Activated T-helper 2 cell treated with anti-CD3 and anti-CD28 coated beads, Interferon-gamma antibody, Interleukin-2, Interleukin-4, amounts not matched to agents 10 μg/mL and 5 μg/mL and 100 μg/mL, durations not matched to agents 14 hours and 24 hours and 36 hours (primary cell): ENCODE results near the gene NOL7. TPM values are rescaled to one million over a fixed set of nuclear protein-coding genes. Genes with fewer than 3 reads are reported as not detected.

Source experiments
- DNase-seq: peaks from one replicate; pipeline ENCODE4 v3.0.0; 2021; ENCODE audit warnings: low spot score
- H3K27ac Mint-ChIP-seq: one replicate; pipeline ENCODE4 v1.8.0; 2021; ENCODE audit warnings: mixed read lengths
- H3K27me3 Mint-ChIP-seq: one replicate; pipeline ENCODE4 v1.8.0; 2021; ENCODE audit warnings: low read depth, mixed read lengths
- H3K36me3 Mint-ChIP-seq: one replicate; pipeline ENCODE4 v1.8.0; 2021; ENCODE audit warnings: low read depth, mixed read lengths
- H3K4me1 Mint-ChIP-seq: one replicate; pipeline ENCODE4 v1.8.0; 2021; ENCODE audit warnings: low read depth, mixed read lengths
- H3K4me3 Mint-ChIP-seq: one replicate; pipeline ENCODE4 v1.8.0; 2021; ENCODE audit warnings: low read depth, mild to moderate bottlenecking, moderate library complexity, mixed read lengths
- H3K9me3 Mint-ChIP-seq: one replicate; pipeline ENCODE4 v1.8.0; 2021; ENCODE audit warnings: mixed read lengths
- intact Hi-C: fragments of 100-400 bp; cut with micrococcal nuclease; formaldehyde crosslinking; loops from one replicate; pipeline ENCODE4 v1.15.1; 2023
- total RNA-seq: library from RNA; stranded (reverse); gene quantifications from 2 replicates; pipeline ENCODE4 v1.2.3, GENCODE V29; 2022

Gene NOL7
- total RNA-seq, 1 donor from 2014 or later, result 84.1 TPM

GRCh38 chr6:13604546-13605416, 10.4 kb upstream of the NOL7 start:
- no peak overlapping the region for H3K4me3 Mint-ChIP-seq
- DNase-seq, result no peak
- no peak overlapping the region for H3K27ac Mint-ChIP-seq
- H3K36me3 Mint-ChIP-seq, result peaks cover 34% of the 10 kb centered on the region
- H3K27me3 Mint-ChIP-seq, result no peaks in the 10 kb centered on the region
- H3K4me1 Mint-ChIP-seq, result peaks cover 13% of the 10 kb centered on the region
- intact Hi-C loops, result no loop called here
- H3K9me3 Mint-ChIP-seq, result no peaks in the 10 kb centered on the region

- Mint-ChIP-seq H3K27ac (no peak overlapping the region), H3K4me1 (peaks cover 13% of the 10 kb centered on the region)
Measured at GRCh38 chr6:13605634-13606033, 9.5 kb upstream of the NOL7 start.

DNA sequence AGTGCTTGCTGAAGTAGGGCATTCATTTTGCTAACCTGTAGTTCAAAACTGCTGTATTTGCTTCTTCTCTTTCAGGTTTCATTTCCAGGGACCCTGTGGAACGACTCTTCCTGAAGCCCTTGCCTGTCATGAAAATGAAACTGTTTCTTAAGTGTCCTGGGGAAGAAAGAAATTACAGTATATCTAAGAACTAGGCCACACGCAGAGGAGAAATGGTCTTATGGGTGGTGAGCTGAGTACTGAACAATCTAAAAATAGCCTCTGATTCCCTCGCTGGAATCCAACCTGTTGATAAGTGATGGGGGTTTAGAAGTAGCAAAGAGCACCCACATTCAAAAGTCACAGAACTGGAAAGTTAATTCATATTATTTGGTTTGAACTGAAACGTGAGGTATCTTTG, 3.4 kb upstream of the NOL7 start:
- Mint-ChIP-seq H3K4me3 (peak overlapping the region; percentile 19), H3K27ac (peak overlapping the region; percentile 52), H3K27me3 (no peaks in the 10 kb centered on the region), H3K4me1 (peaks cover 22% of the 10 kb centered on the region), H3K36me3 (peaks cover 29% of the 10 kb centered on the region), H3K9me3 (no peaks in the 10 kb centered on the region)
- DNase-seq, result no peak
- intact Hi-C loops, result no loop called here

More at GRCh38 chr6:13605634-13606033, 9.5 kb upstream of the NOL7 start:
- peaks cover 33% of the 10 kb centered on the region for H3K36me3 Mint-ChIP-seq
- no peaks in the 10 kb centered on the region for H3K27me3 Mint-ChIP-seq
- intact Hi-C loops, result no loop called here
- no peak overlapping the region for H3K4me3 Mint-ChIP-seq
- H3K9me3 Mint-ChIP-seq, result no peaks in the 10 kb centered on the region
- DNase-seq, result no peak

GRCh38 chr6:13613029-13613594, 2.0 kb upstream of the NOL7 start:
- no peaks in the 10 kb centered on the region for H3K27me3 Mint-ChIP-seq
- no peaks in the 10 kb centered on the region for H3K9me3 Mint-ChIP-seq
- DNase-seq, result no peak
- intact Hi-C loops, result no loop called here
- peak overlapping the region; percentile 98 for H3K4me3 Mint-ChIP-seq
- H3K36me3 Mint-ChIP-seq, result peaks cover 40% of the 10 kb centered on the region
- H3K4me1 Mint-ChIP-seq, result peaks cover 31% of the 10 kb centered on the region
- H3K27ac Mint-ChIP-seq, result no peak overlapping the region

GRCh38 chr6:13614126-13614925, 809 bp upstream of the NOL7 start:
- intact Hi-C loops, result no loop called here
- DNase-seq, result no peak
- peaks cover 50% of the 10 kb centered on the region for H3K36me3 Mint-ChIP-seq
- H3K27ac Mint-ChIP-seq, result peak overlapping the region; percentile 93
- peak overlapping the region; percentile 98 for H3K4me3 Mint-ChIP-seq
- H3K27me3 Mint-ChIP-seq, result no peaks in the 10 kb centered on the region
- H3K9me3 Mint-ChIP-seq, result no peaks in the 10 kb centered on the region
- H3K4me1 Mint-ChIP-seq, result peaks cover 31% of the 10 kb centered on the region

- H3K9me3 Mint-ChIP-seq, result no peaks in the 10 kb centered on the region
- intact Hi-C loops, result loop anchor here (1.0 kb wide), 2 partner anchors 41 to 96 kb away; partner anchors contain the start of genes RANBP9 and SIRT5
Measured at GRCh38 chr6:13615792-13616120, 621 bp downstream of the NOL7 start.

DNA sequence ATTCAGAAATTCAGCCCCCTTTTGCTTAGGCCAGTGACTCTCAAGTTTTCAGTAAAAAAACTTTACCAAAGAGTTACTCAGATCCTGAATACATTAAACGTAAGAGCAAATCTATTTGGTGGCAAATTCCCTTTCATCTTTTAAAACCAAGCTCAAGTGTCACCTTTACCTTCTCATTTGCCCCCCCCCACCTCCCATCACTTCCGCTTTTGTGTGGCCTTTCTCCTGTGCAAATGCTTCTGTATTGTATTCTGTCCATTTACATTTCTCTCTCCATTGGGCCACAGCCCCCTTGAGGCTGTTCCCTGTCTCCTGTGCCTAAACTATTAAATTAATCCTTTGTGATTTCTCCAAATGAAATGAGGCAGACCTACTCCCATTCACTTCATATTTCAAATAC, 1.9 kb downstream of the NOL7 start:
- intact Hi-C loops, result no loop called here
- no peak for DNase-seq
- peak overlapping the region; percentile 54 for H3K27ac Mint-ChIP-seq
- H3K9me3 Mint-ChIP-seq, result no peaks in the 10 kb centered on the region
- peak overlapping the region; percentile 98 for H3K4me3 Mint-ChIP-seq
- H3K4me1 Mint-ChIP-seq, result peaks cover 21% of the 10 kb centered on the region
- peaks cover 63% of the 10 kb centered on the region for H3K36me3 Mint-ChIP-seq
- H3K27me3 Mint-ChIP-seq, result no peaks in the 10 kb centered on the region

More at GRCh38 chr6:13615792-13616120, 621 bp downstream of the NOL7 start:
- Mint-ChIP-seq H3K27me3 (no peaks in the 10 kb centered on the region), H3K27ac (peak overlapping the region; percentile 93), H3K4me3 (peak overlapping the region; percentile 98), H3K36me3 (peaks cover 62% of the 10 kb centered on the region), H3K4me1 (peaks cover 30% of the 10 kb centered on the region)
- DNase-seq, result peak; percentile 34

- DNase-seq, result no peak
- Mint-ChIP-seq H3K36me3 (peaks cover 81% of the 10 kb centered on the region), H3K9me3 (no peaks in the 10 kb centered on the region), H3K4me1 (peaks cover 18% of the 10 kb centered on the region), H3K27ac (peak overlapping the region; percentile 29), H3K27me3 (no peaks in the 10 kb centered on the region), H3K4me3 (no peak overlapping the region)
- intact Hi-C loops, result no loop called here
Measured at GRCh38 chr6:13624871-13625288, 9.7 kb downstream of the NOL7 start.

- intact Hi-C loops, result no loop called here
- H3K4me3 Mint-ChIP-seq, result no peak overlapping the region
- H3K4me1 Mint-ChIP-seq, result peaks cover 21% of the 10 kb centered on the region
- peaks cover 74% of the 10 kb centered on the region for H3K36me3 Mint-ChIP-seq
- no peaks in the 10 kb centered on the region for H3K9me3 Mint-ChIP-seq
- no peaks in the 10 kb centered on the region for H3K27me3 Mint-ChIP-seq
- H3K27ac Mint-ChIP-seq, result peak overlapping the region; percentile 59
- no peak for DNase-seq
Measured at GRCh38 chr6:13629459-13630116, 14.5 kb downstream of the NOL7 start.

DNA sequence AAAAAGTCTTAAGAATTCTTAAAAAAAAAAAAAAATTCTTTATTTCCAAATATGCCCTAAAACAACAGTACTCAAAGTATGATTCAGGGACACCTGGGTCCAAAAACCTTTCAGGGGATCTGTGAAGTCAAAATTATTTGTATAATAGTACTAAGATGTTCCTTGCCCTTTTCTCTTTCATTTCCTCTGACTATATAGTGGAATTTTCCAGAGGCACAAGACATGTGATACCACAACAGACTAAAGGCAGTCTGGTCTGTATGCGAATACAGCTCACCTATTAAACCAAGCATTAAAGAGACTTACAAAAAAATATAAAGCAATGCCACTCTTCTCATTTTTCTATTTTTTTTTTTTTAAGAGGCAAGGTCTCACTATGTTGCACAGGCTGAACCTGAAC, 15.4 kb downstream of the NOL7 start:
- Mint-ChIP-seq H3K36me3 (peaks cover 76% of the 10 kb centered on the region), H3K27me3 (no peaks in the 10 kb centered on the region), H3K9me3 (no peaks in the 10 kb centered on the region), H3K4me3 (no peak overlapping the region), H3K27ac (no peak overlapping the region), H3K4me1 (peaks cover 14% of the 10 kb centered on the region)
- intact Hi-C loops, result no loop called here
- no peak for DNase-seq

DNA sequence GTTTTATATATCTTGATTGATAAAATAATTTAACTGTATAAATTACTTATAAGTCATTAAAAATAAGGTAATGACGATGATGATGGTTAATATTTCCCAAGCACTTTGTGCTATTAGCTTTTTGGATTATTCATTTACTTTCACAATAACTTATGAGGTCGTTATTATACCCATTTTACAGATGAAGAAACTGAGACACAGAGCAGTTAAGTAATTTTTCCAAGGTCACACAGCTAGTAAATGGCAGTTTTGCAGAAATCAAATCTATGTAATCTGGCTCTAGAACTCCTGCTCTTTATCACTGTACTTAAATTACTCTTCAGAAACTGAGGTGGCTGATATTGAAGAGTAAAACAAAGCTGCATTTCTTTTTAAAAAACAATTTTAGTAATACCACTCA, 18.2 kb downstream of the NOL7 start:
- Mint-ChIP-seq H3K9me3 (no peaks in the 10 kb centered on the region), H3K27ac (no peak overlapping the region), H3K36me3 (peaks cover 69% of the 10 kb centered on the region), H3K4me3 (no peak overlapping the region), H3K27me3 (no peaks in the 10 kb centered on the region), H3K4me1 (peaks cover 31% of the 10 kb centered on the region)
- intact Hi-C loops, result no loop called here
- no peak for DNase-seq

DNA sequence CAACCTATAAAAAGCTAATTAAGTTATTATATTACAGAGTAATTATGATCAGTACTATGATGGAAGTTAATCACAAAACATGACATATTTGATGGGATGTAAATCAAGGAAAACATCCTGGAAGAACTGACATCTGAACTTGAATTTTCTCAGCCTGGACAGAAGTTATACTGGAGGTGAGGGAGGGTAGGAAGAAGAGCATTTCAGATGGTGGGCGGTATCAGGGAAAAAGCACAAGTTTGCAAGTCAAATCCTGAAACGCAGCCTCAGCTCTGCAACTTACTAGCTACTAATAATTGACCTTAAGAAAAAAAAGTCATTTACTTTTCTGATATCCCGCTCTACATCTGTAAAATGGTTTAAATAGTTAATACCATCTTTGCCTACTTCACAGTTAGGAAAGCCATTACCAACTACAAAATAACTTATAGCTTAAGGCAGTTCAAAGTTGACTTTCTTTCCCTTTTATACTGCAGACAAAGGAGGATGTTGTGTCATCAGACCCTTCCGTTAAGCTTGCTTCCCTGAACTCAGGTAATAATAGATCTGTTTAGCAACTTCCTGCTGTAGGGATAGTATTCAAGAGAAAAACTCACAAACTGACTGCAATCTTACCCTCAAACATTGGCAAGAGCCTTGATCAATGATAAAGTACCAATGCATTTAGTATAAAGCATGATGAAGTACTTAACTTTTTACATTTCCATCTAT, 21.0 kb downstream of the NOL7 start:
- Mint-ChIP-seq H3K4me1 (peaks cover 27% of the 10 kb centered on the region), H3K27me3 (no peaks in the 10 kb centered on the region), H3K4me3 (no peak overlapping the region), H3K36me3 (peaks cover 65% of the 10 kb centered on the region), H3K9me3 (no peaks in the 10 kb centered on the region), H3K27ac (no peak overlapping the region)
- intact Hi-C loops, result no loop called here
- no peak for DNase-seq
